ENCODE results near the gene OR6S1.

OR6S1 gene

DNA sequence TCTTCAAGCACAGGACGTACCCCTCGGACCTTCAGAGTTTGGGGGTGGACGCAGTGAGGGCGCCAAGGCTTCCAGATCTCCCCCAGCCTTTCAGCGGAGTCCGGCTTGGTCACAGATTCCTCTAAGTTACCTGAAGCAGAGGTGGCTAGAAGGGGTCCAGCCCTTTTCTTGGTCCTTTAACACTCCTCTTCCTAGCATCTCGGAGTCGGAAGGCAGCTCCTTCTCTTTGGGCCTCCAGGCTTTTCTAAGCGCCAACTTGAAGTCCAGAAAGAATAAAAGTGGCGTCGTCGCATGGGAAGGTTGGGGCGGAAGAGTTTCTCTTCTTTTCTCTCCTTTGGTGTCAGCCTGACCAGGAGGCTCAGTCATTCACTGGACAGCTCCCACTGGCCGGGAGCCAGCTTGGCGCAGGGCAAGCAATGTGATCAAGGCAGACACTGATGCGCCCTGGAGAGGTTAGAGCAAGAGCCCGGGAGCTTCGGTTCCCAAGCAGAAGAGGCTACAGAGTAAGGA, 9.6 kb downstream of the OR6S1 start:
- H3K9me2 ChIP-seq (replicated peaks; ENCODE audit: insufficient read depth, low read length) = no peaks in the 10 kb centered on the region
- no peaks in the 10 kb centered on the region for H3K79me2 ChIP-seq (ENCODE audit: low read length)
- no peaks in the 10 kb centered on the region for H3K36me3 ChIP-seq (replicated peaks; ENCODE audit: insufficient read depth, low read length)
- H3K4me3 ChIP-seq (ENCODE audit: low read length) = peak overlapping the region; percentile 67
- DNase-seq = no peak
- peaks cover 3% of the 10 kb centered on the region; the same call in 1 of the 2 replicates for H3F3A ChIP-seq (ENCODE audit: insufficient read depth, low read length)
- TF ChIP-seq EZH2 (optimal IDR thresholded peaks at IDR 0.05; ENCODE audit: low read depth, low read length) = no peak
- TF ChIP-seq, protein P1, sequence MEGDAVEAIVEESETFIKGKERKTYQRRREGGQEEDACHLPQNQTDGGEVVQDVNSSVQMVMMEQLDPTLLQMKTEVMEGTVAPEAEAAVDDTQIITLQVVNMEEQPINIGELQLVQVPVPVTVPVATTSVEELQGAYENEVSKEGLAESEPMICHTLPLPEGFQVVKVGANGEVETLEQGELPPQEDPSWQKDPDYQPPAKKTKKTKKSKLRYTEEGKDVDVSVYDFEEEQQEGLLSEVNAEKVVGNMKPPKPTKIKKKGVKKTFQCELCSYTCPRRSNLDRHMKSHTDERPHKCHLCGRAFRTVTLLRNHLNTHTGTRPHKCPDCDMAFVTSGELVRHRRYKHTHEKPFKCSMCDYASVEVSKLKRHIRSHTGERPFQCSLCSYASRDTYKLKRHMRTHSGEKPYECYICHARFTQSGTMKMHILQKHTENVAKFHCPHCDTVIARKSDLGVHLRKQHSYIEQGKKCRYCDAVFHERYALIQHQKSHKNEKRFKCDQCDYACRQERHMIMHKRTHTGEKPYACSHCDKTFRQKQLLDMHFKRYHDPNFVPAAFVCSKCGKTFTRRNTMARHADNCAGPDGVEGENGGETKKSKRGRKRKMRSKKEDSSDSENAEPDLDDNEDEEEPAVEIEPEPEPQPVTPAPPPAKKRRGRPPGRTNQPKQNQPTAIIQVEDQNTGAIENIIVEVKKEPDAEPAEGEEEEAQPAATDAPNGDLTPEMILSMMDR (IDR thresholded peaks at IDR 0.05; ENCODE audit: low read length) = no peak
- no peak for TF ChIP-seq EZH2phosphoT487 (IDR thresholded peaks at IDR 0.05; ENCODE audit: low read length)
- H3K27ac ChIP-seq (ENCODE audit: low read length) = no peak overlapping the region
- H2AFZ ChIP-seq (ENCODE audit: low read length) = 0 out of 2 replicates have a peak overlapping the region, but pooled peaks have one; percentile 35
- no peak overlapping the region for H3K9ac ChIP-seq (ENCODE audit: low read length)
- H3K27me3 ChIP-seq (replicated peaks; ENCODE audit: insufficient read depth, low read length) = no peaks in the 10 kb centered on the region; the same call in 1 of the 2 replicates
- H3K9me3 ChIP-seq (replicated peaks; ENCODE audit: insufficient read depth, low read length) = no peaks in the 10 kb centered on the region
- no peaks in the 10 kb centered on the region for H3K4me1 ChIP-seq (ENCODE audit: low read length)
- H4K20me1 ChIP-seq (ENCODE audit: insufficient read depth, low read length) = no peaks in the 10 kb centered on the region
- H3K4me2 ChIP-seq (ENCODE audit: low read depth, low read length) = peak overlapping the region; percentile 77

DNA sequence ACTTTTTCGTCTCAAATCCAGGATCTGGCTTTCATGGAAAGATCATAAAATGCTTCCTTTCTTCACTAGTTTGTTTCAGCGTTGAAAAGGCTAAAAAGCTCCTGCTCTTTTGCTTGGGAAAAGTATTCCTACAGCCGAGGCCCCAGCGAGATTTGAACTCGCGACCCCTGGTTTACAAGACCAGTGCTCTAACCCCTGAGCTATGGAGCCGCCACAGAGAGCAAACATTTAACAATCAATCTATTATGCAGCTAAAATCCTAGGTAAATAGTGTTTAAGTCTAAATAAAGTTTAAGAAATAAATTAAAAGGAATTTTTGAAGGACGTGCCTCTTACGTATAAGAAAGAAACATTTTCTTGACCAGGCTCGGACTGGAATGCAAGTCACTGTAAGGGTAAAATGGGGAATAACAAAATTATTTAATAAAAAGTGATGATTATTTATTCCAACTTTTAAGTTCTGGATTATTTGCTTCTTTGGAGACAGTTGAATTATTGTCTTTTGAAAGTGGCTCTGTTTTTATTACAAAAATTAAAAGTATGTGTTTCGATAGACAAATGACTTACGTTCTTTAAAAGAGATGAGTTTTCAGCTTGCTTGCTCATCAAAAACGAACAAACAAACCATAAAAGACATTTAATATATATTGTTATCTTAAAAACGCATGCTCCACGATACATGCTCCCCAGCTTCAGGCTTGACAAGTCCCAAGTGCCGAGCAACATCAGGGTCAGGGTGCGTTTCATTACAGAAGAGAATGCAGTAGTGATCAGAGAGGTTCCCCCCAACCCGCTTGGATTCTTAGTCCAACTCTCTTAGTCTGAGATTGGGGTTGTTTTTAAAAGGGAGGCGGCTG, 10.2 kb downstream of the OR6S1 start:
- H2AFZ ChIP-seq (ENCODE audit: low read length) = 0 out of 2 replicates have a peak overlapping the region, but pooled peaks have one; percentile 51
- no peaks in the 10 kb centered on the region for H4K20me1 ChIP-seq (ENCODE audit: insufficient read depth, low read length)
- H3K9me3 ChIP-seq (replicated peaks; ENCODE audit: insufficient read depth, low read length) = no peaks in the 10 kb centered on the region
- peak overlapping the region; percentile 77 for H3K4me2 ChIP-seq (ENCODE audit: low read depth, low read length)
- H3K27me3 ChIP-seq (replicated peaks; ENCODE audit: insufficient read depth, low read length) = no peaks in the 10 kb centered on the region; the same call in 1 of the 2 replicates
- no peaks in the 10 kb centered on the region for H3K79me2 ChIP-seq (ENCODE audit: low read length)
- peak overlapping the region; percentile 16; the same call in 1 of the 2 replicates for H3K27ac ChIP-seq (ENCODE audit: low read length)
- peak; percentile 35 for DNase-seq
- no peaks in the 10 kb centered on the region for H3K4me1 ChIP-seq (ENCODE audit: low read length)
- H3K9ac ChIP-seq (ENCODE audit: low read length) = no peak overlapping the region
- no peaks in the 10 kb centered on the region for H3K36me3 ChIP-seq (replicated peaks; ENCODE audit: insufficient read depth, low read length)
- H3F3A ChIP-seq (ENCODE audit: insufficient read depth, low read length) = peaks cover 3% of the 10 kb centered on the region; the same call in 1 of the 2 replicates
- H3K4me3 ChIP-seq (ENCODE audit: low read length) = peak overlapping the region; percentile 67
- no peaks in the 10 kb centered on the region for H3K9me2 ChIP-seq (replicated peaks; ENCODE audit: insufficient read depth, low read length)
- TF ChIP-seq, protein P1 (IDR thresholded peaks at IDR 0.05; ENCODE audit: low read length) = no peak
- TF ChIP-seq EZH2phosphoT487 (IDR thresholded peaks at IDR 0.05; ENCODE audit: low read length) (no peak), EZH2 (optimal IDR thresholded peaks at IDR 0.05; ENCODE audit: low read depth, low read length) (no peak)

DNA sequence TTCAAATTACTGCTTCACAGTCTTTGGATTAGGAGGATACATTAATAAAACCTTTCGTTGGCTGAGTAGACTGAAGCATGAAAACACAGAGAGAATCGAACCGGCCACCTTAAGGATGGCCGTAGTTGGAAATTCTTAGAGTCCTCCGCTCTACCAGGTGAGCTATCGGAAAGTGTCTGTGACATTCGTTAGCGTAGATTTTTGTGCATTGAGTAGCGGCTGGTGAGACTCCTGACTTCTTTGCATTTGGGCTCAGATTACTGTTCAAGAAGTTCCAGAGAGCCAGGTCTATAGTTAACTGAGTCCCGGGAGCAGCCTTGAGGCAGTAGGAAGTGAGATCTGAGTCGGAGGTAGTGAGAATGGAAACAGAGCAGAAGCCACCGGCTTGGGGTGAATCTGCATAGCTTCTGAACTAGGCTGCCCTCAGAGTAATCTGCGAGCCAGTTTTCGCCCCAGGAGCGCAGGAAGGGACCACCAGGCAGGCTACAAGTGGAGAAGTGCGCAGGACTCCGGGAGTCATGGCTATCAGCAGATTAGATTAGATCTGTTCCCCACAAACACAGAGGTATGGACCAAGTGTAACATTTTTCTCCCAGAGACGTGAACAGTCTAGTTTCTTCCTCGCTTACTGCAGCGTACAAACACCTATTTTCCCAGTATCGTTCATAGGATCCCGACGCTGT, 11.0 kb downstream of the OR6S1 start:
- H3K9ac ChIP-seq (ENCODE audit: low read length) = no peak overlapping the region
- H3K9me2 ChIP-seq (replicated peaks; ENCODE audit: insufficient read depth, low read length) = no peaks in the 10 kb centered on the region
- no peaks in the 10 kb centered on the region for H3K36me3 ChIP-seq (replicated peaks; ENCODE audit: insufficient read depth, low read length)
- H2AFZ ChIP-seq (ENCODE audit: low read length) = peak overlapping the region; percentile 51; the same call in 1 of the 2 replicates
- H3F3A ChIP-seq (ENCODE audit: insufficient read depth, low read length) = peaks cover 3% of the 10 kb centered on the region; the same call in 1 of the 2 replicates
- DNase-seq = peak; percentile 13
- TF ChIP-seq EZH2 (optimal IDR thresholded peaks at IDR 0.05; ENCODE audit: low read depth, low read length) (no peak), EZH2phosphoT487 (IDR thresholded peaks at IDR 0.05; ENCODE audit: low read length) (no peak)
- TF ChIP-seq, protein P1 (IDR thresholded peaks at IDR 0.05; ENCODE audit: low read length) = no peak
- no peaks in the 10 kb centered on the region for H4K20me1 ChIP-seq (ENCODE audit: insufficient read depth, low read length)
- peak overlapping the region; percentile 67 for H3K4me3 ChIP-seq (ENCODE audit: low read length)
- no peaks in the 10 kb centered on the region for H3K9me3 ChIP-seq (replicated peaks; ENCODE audit: insufficient read depth, low read length)
- H3K4me1 ChIP-seq (ENCODE audit: low read length) = no peaks in the 10 kb centered on the region
- H3K27ac ChIP-seq (ENCODE audit: low read length) = peak overlapping the region; percentile 16; the same call in 1 of the 2 replicates
- H3K27me3 ChIP-seq (replicated peaks; ENCODE audit: insufficient read depth, low read length) = no peaks in the 10 kb centered on the region; the same call in 1 of the 2 replicates
- H3K79me2 ChIP-seq (ENCODE audit: low read length) = no peaks in the 10 kb centered on the region
- peak overlapping the region; percentile 77 for H3K4me2 ChIP-seq (ENCODE audit: low read depth, low read length)

All from MM.1S (cell line).